Stimulated activated CD4-positive, alpha-beta T cell treated with anti-CD3 and anti-CD28 coated beads, Interleukin-12 subunit alpha, Interleukin-12 subunit beta, amount 100 ng/mL, for 48 hours (primary cell): Measurements from ENCODE around the gene ZNF438.

Experiments used
- DNase-seq, 3 donors: peaks; one replicate each; pipeline ENCODE4 v3.0.0-alpha.2; 2020; ENCODE audit warnings: low read depth in 2 of 3, low spot score in 1 of 3

ZNF438 gene

DNA sequence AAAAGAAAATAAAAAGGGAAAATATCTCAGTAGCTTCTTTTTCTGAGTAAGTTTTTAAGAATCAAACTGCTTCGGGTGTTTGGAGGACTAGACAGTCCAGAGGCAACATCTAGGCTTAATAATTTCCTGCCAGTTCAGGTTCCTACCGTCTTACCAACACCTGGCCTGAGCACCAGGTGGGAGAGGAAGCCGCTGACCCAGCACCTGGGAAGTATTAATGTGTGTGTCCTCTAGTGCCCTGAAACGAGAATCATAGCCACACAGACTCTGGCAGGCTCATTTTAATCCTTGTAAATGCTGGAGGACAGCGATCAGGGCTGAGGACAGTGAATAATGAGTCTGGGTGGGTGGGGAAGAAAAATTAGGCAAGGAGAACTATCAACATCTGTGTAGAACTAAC lies 137.4 kb downstream of the ZNF438 start:
- no peak for DNase-seq

DNA sequence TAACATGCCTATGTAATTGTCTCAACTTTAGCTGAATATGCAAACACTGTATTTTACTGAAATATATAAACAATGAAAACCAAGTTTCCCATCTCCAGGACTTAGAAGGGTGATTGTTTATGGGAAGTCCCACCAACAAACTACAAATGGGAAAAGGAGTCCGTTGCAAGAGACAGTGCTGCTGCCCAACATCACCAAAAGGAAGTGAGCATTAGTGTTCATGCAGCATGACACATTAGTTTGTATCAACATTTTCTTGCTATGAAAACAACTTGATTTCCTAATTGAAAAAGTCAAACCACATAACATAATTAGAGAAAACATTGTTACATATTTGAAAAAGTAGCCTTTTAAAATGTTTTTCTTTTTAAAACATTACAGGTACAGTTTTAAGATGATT lies 138.5 kb downstream of the ZNF438 start:
- no peak for DNase-seq

DNA sequence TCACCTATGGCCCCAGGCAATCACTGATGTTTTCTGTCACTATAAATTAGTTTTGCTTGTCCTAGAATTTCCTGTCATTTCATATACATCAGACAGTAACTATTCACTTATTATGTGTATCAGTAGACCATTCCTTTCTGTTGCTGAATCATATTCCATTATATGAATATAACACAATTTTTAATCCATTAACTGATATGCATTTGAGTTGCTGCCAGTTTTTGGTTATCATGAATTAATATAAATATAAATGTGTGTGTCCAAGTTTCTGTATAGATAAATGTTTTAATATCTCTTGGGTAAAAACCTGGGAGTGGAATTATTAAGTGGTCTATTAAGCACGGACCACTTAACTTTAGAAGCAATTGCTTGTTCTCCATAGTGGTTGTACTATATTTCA lies 143.8 kb downstream of the ZNF438 start:
- DNase-seq: no peak

DNA sequence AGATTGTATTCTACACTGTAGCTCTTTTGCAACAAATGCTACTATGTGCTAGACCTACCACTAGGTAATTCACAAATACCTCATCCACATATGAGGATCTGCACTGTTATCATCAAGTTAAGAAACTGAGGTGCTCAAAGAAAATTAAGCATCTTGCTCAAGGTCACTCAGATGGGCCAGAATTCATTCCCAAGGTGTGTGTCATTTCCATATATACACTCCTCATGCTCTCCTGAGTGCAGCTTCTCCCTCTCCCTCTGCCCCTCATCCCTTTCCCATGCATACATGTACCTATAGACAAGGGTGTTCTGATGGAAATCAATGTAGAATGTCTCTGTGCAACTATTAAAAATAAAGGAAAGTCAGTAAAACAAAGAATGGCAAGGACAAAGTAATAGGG lies 146.2 kb downstream of the ZNF438 start:
- DNase-seq: no peak

DNA sequence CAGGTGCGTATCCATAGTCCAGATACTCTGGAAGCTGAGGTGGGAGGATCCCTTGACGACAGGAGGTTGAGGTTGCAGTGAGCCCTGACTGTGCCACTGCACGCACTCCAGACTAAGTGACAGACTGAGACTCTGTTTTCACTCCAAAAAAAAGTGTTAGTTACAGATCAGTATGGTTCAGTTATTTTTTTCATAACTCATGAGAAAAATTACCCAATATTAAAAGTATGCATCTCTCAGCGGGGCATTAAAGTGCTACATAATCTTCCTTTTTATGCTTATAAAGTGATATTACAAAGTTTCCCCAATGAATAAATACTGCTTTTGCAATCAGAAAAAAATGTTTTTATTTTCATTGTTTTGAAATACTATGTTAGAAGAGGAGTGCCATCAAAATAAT lies 147.9 kb downstream of the ZNF438 start:
- no peak for DNase-seq

DNA sequence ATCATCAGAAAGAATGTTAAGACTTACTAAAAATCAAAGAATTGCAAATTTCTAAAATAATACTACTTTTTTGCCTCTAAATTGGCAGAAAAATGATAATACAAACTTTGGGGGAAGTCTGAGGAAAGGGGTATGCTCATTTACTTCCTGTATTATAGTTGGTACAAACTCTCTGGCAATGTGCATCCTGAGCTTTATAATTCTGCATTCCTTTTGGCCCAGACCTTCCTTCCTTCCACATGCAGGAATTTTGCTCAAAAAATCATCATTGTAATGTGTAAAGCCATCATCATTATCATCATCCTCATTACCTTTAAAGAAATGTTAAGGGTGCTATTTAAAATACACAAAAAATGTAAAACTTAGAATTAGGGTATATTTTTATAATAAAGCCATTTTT lies 148.5 kb downstream of the ZNF438 start:
- DNase-seq: no peak

DNA sequence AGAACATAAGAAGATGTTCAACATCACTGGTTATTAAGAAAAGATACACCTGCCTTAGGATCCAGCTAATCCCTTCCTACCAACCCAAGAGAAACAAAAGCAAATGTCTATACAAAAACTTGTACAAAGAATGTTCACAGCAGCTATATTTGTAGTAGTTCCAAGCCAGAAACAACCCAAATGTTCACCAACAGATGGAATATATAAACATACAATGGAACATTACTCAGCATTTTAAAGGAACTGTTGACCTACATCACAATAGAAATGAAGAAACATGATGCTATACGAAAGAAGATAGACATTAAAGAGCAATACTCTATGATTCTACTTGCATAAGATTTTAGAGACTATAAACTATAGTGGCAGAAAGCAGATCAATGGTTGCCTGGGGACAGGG lies 149.4 kb downstream of the ZNF438 start:
- DNase-seq: no peak

DNA sequence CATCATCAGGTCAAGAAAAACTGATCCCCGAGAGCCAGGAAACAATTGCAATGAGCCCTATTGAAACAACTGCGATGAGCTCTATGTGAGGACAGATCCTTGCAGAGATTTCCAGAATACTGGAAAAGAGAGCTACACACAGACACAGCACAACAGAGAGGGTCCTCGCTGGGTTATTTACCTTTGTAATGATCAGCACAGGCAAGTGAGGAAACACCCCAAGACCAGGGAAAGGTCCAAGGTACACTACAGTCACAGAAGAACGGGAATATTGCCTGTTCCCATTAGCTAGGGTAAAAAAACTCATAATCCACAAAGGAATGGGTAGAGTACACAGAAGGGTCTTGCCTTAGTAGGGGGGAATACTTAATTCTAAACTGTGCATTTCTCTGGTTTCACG lies 152.7 kb downstream of the ZNF438 start:
- DNase-seq: no peak

DNA sequence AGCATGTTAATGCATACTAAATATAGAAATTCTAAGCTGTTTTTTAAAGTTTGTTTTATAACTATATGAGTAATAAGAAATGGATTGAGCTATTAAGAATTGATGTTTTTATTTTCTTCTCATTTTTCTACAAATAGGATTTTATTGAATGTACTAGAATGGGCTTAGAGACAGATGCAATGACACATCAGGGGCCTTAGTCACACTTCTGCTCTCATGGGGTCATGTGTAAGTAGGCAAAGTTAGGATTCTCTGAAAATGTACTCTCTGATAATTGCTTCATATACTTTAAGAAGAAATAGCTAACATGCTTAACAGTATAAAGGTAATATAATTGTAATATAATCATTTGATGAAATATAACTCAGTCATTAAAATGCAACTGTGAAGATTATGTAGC lies 154.6 kb downstream of the ZNF438 start:
- no peak for DNase-seq

DNA sequence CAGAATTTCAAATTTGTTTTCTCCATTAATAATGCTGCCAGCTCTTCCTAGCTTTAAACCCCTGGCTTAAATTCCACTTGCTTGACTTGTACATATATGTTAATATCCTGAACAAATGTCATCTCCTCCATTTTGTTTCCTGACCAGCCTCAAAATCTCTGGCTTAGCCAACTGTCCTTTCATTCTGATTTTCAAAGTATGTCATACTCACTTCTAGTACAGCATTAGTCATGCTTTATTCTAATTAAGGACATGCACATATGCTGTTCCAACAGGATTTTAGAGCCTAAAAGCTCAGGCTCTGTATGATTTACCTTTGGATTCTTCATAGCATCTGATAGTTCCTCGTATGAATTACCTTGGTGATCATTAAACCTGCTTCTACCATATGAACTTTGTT lies 158.3 kb downstream of the ZNF438 start:
- DNase-seq: no peak

DNA sequence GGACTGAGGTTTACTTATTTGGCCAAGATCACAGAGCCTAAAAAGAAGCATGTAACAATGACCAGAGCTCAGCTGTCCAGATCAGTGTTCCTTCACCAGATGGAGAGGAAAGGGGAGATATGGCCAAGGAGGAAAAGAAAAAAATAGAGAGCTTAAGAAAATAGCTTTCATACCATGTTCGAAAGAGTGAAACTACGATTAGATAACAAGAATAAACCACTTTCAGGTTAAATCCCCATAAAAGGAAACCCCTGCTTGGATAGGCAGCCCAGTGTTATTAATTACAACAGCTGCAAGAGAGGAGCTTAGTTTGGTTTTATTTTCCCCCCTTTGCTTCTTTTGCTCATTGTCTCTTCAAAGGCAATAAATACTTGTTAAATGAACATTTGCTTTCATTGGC lies 160.8 kb downstream of the ZNF438 start:
- DNase-seq: no peak

DNA sequence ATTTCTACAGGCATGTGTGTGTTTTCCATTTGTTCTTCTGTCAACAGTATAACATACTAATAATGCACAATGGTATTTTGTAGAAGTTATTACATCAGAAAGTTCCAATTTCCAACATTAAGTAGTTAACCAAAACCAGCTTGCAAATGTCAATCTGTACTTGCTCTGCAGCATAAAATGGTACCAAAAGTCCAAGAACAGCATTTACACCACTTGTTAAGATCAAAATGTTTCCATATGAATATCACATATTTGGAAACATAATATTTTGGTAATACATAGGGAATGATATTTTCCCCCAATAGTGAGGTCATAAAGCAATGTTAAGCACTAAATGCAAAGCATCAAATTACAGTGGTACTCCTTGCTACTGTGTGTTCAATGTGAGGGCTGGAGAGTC lies 162.1 kb downstream of the ZNF438 start:
- no peak for DNase-seq

DNA sequence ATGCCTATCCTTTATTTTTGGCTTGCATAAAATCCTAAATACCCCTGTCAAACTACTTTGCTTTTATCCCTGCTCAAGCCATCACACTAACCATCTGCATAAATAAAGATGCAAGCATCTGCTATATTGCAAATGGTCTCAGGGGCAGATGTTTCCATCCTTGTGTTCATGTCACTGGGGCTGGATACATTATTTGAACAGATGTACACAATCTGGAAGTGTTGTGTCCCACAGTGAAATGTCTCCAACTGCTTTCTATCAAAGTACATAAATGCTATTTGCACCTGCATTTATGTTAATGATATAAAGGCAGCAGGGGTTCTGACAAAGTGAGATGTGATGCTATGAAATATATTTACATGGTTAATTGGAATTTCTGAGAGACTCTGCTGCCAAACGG lies 163.1 kb downstream of the ZNF438 start:
- no peak for DNase-seq

DNA sequence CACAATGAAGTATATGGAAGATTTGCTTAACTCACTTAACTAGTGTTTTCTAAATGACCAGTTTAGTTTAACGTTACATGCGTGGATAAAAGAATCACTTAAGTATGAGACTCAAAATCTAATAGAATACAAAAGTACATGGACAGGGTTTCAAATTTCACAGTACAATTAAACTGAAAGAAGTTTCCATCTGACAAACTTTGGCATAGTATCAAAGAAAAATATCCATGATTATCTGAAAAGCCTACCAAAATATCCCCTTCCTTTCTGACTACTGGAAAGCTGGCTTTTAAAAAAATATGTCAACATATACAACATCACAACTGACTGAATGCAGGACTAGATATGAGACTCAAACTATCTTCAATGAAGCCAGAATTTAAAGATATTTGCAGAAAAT lies 164.8 kb downstream of the ZNF438 start:
- no peak for DNase-seq

DNA sequence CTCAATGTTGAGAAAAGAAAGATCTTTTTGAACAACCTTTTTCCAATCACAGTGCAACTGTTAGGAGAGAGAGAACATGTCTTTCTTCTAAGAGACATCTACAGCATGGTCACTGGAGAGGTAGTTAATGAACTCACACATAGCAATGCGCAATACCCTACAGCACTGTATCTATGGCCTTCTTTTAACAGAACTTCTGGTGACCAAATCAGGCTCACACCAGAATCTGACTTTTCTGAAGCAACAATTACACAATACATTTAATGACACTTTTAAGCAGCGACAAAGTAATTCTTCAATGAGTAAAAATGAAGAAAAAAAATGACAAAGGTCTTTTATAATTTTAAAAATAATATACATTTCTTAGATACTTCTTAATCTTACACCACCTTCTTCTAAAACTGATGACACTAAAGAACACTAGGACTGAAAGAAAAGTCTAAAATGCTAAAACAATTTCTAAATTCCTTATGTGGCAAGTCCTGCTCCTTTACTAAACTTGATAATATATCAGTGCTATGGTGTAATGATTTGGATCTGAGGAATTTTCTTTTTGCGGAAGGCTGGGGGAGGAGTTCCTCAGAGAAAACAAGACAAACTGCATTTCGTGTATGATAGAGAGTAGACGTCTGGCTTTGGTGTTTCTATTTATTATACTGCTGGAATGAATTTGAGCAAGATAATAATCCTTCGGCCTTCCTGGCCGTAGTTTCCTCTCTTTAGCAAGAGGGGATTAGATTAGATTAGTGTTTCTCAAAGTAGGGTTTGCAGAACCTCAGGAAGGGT lies 166.3 kb downstream of the ZNF438 start:
- DNase-seq: no peak

DNA sequence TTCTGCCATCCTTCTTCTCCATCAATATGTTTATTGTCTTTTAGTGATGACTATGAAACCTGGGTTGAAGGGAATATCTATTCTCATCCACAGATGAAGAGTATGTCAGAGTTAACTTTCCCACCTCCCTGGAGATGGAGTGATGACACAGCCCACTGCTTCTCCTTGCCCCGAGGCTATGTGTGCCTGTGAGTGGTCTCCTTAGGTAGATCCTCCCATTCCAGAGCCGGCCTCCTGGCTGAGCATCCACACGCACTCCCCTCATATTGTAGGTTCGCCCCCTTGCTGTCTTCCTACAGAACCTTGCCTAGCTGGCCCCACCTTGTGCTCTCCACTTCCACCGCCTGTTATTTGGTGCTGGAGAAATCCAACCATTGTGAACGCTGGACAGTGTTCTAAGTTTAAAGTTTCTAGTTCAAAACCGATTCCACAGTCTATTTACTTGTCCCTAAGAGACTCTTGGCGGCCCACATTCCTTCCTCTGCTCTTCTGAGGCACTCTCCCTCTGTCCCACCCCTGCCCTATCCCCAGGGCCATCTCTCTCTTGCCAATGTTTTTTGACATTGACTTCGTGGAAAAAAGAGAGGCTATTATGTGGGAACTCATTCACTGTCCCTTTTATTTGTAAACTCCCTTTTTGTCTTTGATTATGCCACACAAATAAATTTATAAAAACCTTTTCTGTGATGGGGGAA lies 168.0 kb downstream of the ZNF438 start:
- no peak for DNase-seq

DNA sequence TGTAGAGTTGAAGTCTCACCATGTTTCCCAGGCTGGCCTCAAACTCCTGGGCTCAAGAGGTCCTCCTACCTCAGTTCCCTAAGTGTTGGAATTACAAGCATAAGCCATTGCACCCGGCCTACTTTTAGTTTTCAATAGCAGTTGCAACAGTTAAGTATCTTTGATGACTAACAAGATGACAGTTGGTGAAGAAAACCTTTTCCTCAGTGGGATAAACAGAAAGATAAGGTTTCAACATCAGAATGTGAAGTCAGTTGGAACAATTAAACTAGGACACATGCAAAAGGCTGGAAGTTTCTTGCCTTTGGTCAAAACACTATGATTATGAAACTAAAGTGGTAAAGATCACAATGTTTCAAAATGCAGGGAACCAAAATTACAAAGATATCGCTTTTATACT lies 169.2 kb downstream of the ZNF438 start:
- no peak for DNase-seq

DNA sequence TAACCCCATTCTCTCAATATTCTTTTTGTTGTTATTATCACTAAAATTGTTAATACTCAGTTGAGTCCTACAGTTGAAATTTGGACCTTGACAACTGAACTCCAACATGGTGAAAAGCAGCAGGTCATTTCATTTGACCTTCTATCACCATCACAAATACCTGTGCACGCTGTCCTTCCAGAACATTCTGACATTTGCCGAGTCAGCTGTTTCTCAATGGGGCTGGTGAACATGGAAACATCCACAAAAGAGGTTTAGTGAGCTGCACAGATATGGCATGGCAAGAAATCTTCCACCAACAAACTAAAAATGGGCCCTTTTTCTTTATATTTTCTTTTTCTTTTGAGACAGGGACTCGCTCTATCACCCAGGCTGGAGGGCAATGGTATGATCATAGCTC lies 169.7 kb downstream of the ZNF438 start:
- DNase-seq: no peak

DNA sequence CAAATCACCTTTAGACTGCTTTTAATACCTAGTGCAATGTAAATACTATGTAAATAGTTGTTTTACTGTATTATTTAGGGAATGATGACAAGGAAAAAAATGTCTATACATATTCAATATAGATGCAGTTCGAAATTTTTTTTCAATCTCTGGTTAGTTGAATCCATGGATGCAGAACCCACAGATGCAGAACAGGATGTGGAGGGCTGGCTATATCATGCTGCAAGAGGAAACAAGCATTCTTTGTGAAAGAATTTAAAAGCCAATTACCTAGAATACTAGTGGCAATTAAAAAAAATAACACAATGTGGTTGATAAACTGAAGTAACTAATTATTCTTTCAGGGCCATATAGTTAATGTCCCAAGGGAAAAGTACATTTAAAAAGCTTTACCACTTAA lies 170.4 kb downstream of the ZNF438 start:
- DNase-seq: no peak

DNA sequence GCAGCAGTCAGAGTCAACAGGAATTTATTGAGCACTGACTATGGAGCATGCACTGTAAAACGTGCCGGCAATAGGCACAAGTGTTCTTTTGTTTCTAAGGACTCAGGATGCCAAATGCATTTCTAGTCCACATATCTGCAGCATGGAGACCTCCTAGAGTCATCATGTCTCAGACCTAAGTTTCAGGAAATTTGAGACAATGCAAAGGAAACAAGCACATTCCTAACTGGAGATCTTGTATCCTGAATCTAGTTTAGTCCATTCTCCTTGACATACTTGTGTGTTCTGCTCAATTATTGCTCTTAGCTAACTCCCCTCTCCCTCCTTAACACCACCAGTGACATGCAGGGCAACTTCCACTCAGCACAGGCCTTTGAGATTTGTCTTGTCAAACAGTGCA lies 173.2 kb downstream of the ZNF438 start:
- no peak for DNase-seq

DNA sequence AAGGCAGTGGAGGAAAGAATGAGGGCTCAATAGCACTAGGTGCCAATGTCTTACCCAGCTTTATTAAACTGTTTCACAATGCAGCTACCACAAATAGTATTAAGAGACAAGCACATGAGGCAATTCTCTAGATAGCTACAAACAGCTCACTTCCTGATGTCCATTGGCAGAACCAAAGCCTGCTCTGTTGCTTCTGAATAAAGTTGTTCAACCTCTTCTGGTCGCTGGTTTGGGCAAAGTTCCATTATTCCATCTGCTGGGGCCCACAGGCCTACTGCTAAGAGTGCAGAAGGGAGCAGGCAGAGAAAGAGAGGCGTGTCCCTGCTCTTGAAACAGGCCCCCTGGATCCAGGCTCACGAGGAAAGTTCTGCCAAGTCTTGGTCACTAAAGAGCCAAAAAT lies 173.9 kb downstream of the ZNF438 start:
- DNase-seq: no peak

DNA sequence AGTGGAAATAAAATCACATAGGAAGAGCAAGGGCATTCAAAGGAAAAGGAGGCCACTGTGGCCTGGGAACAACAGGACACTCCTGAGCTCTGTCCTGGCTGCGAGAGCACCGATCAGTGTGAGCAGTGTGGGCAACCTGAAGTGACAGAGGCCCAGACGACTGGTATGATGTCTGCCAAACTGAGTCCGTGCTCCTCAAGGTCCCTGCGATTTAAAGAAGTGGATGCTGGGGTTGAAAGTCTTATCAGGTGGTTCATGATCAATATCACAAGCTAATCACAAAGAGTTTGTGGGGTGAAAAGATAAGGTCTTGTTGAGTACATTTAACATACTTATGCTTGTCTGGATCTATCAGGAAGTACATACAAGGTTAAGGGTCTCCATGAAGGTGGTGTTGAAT lies 176.5 kb downstream of the ZNF438 start:
- no peak for DNase-seq

DNA sequence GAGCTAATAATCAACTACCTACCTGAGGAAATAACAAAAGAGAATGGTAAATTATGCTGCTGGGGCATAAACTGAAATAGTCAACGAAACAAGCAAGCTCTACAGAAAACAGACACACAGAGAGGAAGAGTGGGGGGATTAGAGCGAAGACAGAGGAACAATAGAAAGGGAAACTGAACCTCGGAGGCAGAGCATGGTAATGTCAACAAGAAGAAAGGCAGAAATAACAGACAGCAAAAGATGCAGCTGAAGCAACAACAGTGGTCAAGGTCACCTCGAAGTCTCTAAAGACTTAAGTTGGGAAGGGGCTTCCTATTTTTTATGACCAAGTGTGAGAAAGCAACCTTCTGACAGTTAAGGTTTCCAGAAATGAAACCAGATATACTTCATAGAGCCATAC lies 177.0 kb downstream of the ZNF438 start:
- no peak for DNase-seq
